ENCODE results near the gene TFF1. TPM values are rescaled to one million over a fixed set of nuclear protein-coding genes. Genes with fewer than 3 reads are reported as not detected.
A peak's percentile ranks its signal among the peaks of the same experiment; 100 is the strongest.

Gene TFF1
- total RNA-seq, 3 donors from 2014 or later (not counting 1 experiment from before 2014, with no cell fraction given) = not detected

DNA sequence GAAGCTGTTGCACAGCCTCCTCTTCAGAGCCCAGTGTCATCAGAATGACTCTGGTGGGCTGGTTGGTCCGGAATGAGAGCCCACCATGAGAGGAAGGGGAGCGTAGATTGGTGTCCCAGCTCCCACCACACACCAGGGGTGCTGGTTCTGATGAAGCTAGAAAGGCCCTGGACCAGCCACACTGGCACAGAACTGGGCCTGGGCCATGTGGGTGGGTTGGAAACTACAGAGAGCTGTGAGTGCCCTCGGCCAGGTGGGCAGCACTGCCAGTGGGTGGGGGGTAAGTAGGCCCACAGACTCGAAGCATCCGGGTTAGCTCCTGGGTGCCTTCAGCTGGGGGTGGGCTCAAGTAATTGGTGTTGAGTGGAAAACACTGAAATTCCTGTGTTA, 11.6 kb upstream of the TFF1 start:
- H3K27me3 ChIP-seq (ENCODE audit: control insufficient read depth, insufficient read depth, low read length) = no peaks in the 10 kb centered on the region
- Mint-ChIP-seq H3K4me3 (no peak overlapping the region), H3K9me3 (peaks cover 2 to 7% of the 10 kb centered on the region in 2 donors), H3K27me3 (ENCODE audit: low read depth in 2 of 2) (peaks cover 24 to 44% of the 10 kb centered on the region in 2 donors), H3K36me3 (peaks cover 11% of the 10 kb centered on the region), H3K4me1 (no peaks in the 10 kb centered on the region), H3K27ac (no peak overlapping the region)
- no peak overlapping the region for H3K27ac ChIP-seq (ENCODE audit: low read length)
- H3K4me1 ChIP-seq (ENCODE audit: control insufficient read depth, insufficient read depth, low read length) = no peaks in the 10 kb centered on the region
- peaks cover 18% of the 10 kb centered on the region for H3K9me3 ChIP-seq (ENCODE audit: control insufficient read depth, insufficient read depth, low read length)
- H3K4me3 ChIP-seq (ENCODE audit: low read length) = no peak overlapping the region
- ATAC-seq (no peak), DNase-seq (no peak)
- WGBS (ENCODE audit: insufficient coverage) = 70% methylated on average over 5 of the region's 5 CpGs
- no peaks in the 10 kb centered on the region for H3K36me3 ChIP-seq (ENCODE audit: control insufficient read depth, insufficient read depth, low read length)
- intact Hi-C loops (cut with micrococcal nuclease) = no loop called here
- TF ChIP-seq, protein P1, sequence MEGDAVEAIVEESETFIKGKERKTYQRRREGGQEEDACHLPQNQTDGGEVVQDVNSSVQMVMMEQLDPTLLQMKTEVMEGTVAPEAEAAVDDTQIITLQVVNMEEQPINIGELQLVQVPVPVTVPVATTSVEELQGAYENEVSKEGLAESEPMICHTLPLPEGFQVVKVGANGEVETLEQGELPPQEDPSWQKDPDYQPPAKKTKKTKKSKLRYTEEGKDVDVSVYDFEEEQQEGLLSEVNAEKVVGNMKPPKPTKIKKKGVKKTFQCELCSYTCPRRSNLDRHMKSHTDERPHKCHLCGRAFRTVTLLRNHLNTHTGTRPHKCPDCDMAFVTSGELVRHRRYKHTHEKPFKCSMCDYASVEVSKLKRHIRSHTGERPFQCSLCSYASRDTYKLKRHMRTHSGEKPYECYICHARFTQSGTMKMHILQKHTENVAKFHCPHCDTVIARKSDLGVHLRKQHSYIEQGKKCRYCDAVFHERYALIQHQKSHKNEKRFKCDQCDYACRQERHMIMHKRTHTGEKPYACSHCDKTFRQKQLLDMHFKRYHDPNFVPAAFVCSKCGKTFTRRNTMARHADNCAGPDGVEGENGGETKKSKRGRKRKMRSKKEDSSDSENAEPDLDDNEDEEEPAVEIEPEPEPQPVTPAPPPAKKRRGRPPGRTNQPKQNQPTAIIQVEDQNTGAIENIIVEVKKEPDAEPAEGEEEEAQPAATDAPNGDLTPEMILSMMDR (IDR thresholded peaks at IDR 0.05) = no peak

DNA sequence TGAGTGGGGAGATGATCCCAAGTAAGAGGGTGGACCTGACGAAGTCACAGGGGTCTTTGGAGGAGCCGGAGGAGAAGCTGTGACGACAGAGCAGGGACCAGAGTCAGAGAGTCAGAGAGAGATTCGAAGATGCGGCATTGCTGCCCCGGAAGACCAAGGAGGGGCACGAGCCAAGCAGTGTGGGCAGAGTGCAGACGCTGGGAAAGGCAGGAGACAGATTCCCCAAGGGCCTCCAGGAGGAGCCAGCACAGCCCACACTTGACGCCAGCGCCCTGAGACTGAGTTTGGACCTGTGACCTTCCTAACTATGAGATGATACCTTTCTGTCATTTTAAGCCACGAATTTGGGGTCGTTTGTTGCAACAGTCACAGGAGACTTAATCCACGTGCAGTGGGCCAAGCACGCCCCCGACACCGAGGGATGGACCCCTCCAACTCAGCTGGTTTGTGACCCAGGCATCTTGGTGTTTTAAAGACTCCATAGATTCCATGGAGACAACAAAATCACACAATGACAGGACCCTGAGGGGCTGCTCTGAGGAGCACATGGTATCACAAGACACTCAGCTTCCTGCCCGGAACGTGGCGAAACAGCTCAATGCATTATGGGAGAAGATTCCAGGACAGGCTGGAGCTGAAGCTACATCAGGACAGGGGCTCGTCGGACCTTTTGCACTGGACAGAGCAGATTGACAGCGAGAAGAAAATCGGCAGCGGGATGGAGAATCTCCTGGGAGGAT, 11.0 kb upstream of the TFF1 start:
- intact Hi-C loops (cut with micrococcal nuclease) = no loop called here
- Histone ChIP-seq H3K4me3 (ENCODE audit: low read length) (no peak overlapping the region), H3K36me3 (ENCODE audit: control insufficient read depth, insufficient read depth, low read length) (no peaks in the 10 kb centered on the region), H3K4me1 (ENCODE audit: control insufficient read depth, insufficient read depth, low read length) (no peaks in the 10 kb centered on the region), H3K27ac (ENCODE audit: low read length) (no peak overlapping the region), H3K27me3 (ENCODE audit: control insufficient read depth, insufficient read depth, low read length) (no peaks in the 10 kb centered on the region), H3K9me3 (ENCODE audit: control insufficient read depth, insufficient read depth, low read length) (peaks cover 13% of the 10 kb centered on the region)
- DNase-seq (no peak), ATAC-seq (no peak)
- TF ChIP-seq, protein P1 (IDR thresholded peaks at IDR 0.05) = no peak
- Mint-ChIP-seq H3K4me3 (no peak overlapping the region), H3K4me1 (no peaks in the 10 kb centered on the region), H3K9me3 (peaks cover 2 to 7% of the 10 kb centered on the region in 2 donors), H3K36me3 (peaks cover 11% of the 10 kb centered on the region), H3K27ac (no peak overlapping the region), H3K27me3 (ENCODE audit: low read depth in 2 of 2) (peaks cover 26 to 49% of the 10 kb centered on the region in 2 donors)
- WGBS (ENCODE audit: insufficient coverage) = 90% methylated on average over 24 of the region's 24 CpGs

DNA sequence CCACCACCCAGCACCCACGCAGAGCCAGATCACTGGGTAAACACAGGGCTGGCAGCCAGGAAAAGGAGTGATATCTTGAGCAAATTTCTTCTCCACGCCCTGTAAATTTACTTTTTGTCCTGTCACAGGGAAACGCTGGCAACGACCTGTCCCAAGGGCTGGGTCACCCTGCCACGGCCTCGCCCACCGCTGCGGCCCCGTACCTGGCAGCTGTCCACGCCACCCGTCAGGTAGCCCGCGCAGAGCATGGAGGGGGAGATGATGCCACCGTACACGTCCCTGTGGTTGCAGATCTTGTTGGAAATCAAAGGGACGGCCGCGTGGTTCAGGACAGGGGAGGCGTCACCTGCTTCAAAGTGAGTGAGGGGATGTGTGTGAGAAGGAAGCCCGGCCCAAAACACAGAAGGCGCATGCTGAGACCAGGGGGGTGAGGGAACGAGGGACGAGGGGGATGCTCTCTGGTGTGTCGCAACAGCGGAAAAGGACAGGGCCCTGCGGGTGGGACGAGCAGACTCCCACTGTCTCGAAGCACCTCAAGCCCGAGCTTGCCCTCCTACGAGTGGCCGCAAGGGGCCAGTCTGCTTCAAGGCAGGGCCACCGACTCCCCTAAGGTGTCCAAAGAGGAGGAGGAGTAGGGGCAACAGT, 10.1 kb upstream of the TFF1 start:
- H3K4me1 ChIP-seq (ENCODE audit: control insufficient read depth, insufficient read depth, low read length) = no peaks in the 10 kb centered on the region
- peaks cover 0 to 4% of the 10 kb centered on the region in 2 donors for H3K4me1 Mint-ChIP-seq
- ATAC-seq (peak in 1 of 3 donors; percentile 57), DNase-seq (no peak)
- TF ChIP-seq, protein P1 (IDR thresholded peaks at IDR 0.05) = no peak
- H3K27me3 ChIP-seq (ENCODE audit: control insufficient read depth, insufficient read depth, low read length) = no peaks in the 10 kb centered on the region
- no peak overlapping the region for H3K4me3 ChIP-seq (ENCODE audit: low read length)
- intact Hi-C loops (cut with micrococcal nuclease) = no loop called here
- H3K9me3 ChIP-seq (ENCODE audit: control insufficient read depth, insufficient read depth, low read length) = peaks cover 4% of the 10 kb centered on the region
- no peak overlapping the region for H3K27ac Mint-ChIP-seq
- no peak overlapping the region for H3K4me3 Mint-ChIP-seq
- no peaks in the 10 kb centered on the region for H3K36me3 ChIP-seq (ENCODE audit: control insufficient read depth, insufficient read depth, low read length)
- WGBS (ENCODE audit: insufficient coverage) = 87% methylated on average over 32 of the region's 32 CpGs
- H3K9me3 Mint-ChIP-seq = peaks cover 0 to under 1% of the 10 kb centered on the region in 2 donors
- H3K36me3 Mint-ChIP-seq = peaks cover 2% of the 10 kb centered on the region
- no peak overlapping the region for H3K27ac ChIP-seq (ENCODE audit: low read length)
- H3K27me3 Mint-ChIP-seq (ENCODE audit: low read depth in 2 of 2) = peaks cover 30 to 54% of the 10 kb centered on the region in 2 donors
